ENCODE data around the gene OR5D16. TPM values are rescaled to one million over a fixed set of nuclear protein-coding genes. Genes with fewer than 3 reads are reported as not detected.
"Not testable (repeated sequence)": the region's sequence is repeated elsewhere in the genome, so short reads cannot be mapped to it uniquely, and the experiment has no call there.

Gene OR5D16
- total and polyA plus RNA-seq, 9 donors = not detected

DNA sequence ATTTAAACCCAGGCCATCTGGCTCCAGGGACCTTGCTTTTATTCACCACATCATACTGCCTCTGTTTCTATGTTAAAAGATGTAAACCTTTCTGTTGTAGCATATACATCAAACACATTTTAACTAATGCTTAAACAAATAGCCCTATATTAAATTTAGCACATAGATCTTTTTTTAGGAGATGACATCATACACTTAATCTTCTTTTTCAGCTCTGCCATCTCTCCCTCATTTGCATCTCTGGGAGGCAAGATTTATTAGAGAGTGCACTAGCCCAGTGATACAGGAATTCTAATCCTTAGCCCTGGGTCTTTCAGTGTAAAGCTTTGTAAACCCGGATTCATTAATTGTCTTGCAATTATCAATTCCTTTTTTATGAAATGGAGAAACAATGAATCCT is 13.6 kb downstream of the OR5D16 start:
- Histone ChIP-seq H3K4me1 (ENCODE audit: control insufficient read depth, insufficient read depth, low read length) (no peaks in the 10 kb centered on the region), H3K36me3 (ENCODE audit: control insufficient read depth, insufficient read depth, low read length) (no peaks in the 10 kb centered on the region), H3K27me3 (ENCODE audit: control insufficient read depth, insufficient read depth, low read length) (no peaks in the 10 kb centered on the region), H3K9me3 (replicated peaks; ENCODE audit: control insufficient read depth, low read depth, low read length) (peaks cover 20% of the 10 kb centered on the region), H3K27ac (ENCODE audit: low read length) (no peak overlapping the region), H3K4me3 (ENCODE audit: low read length) (no peak overlapping the region)
- WGBS (ENCODE audit: insufficient coverage) = no CpG with 5 or more reads among the region's 1 CpG
- no peak for DNase-seq

GRCh38 chr11:55854704-55855103 is 16.2 kb downstream of the OR5D16 start:
- no peaks in the 10 kb centered on the region for H3K4me1 ChIP-seq (ENCODE audit: control insufficient read depth, insufficient read depth, low read length)
- H3K36me3 ChIP-seq (ENCODE audit: control insufficient read depth, insufficient read depth, low read length) = no peaks in the 10 kb centered on the region
- H3K9me3 ChIP-seq (replicated peaks; ENCODE audit: control insufficient read depth, low read depth, low read length) = peaks cover 26% of the 10 kb centered on the region
- no CpG with 5 or more reads among the region's 1 CpG for WGBS (ENCODE audit: insufficient coverage)
- no peak overlapping the region for H3K4me3 ChIP-seq (ENCODE audit: low read length)
- H3K27me3 ChIP-seq (ENCODE audit: control insufficient read depth, insufficient read depth, low read length) = no peaks in the 10 kb centered on the region
- no peak overlapping the region for H3K27ac ChIP-seq (ENCODE audit: low read length)
- no peak for DNase-seq

- H3K4me3 ChIP-seq (ENCODE audit: low read length); DNase-seq; H3K27me3 ChIP-seq (ENCODE audit: control insufficient read depth, insufficient read depth, low read length): not testable (repeated sequence)
Measured at GRCh38 chr11:55867354-55867753, 28.8 kb downstream of the OR5D16 start.

DNA sequence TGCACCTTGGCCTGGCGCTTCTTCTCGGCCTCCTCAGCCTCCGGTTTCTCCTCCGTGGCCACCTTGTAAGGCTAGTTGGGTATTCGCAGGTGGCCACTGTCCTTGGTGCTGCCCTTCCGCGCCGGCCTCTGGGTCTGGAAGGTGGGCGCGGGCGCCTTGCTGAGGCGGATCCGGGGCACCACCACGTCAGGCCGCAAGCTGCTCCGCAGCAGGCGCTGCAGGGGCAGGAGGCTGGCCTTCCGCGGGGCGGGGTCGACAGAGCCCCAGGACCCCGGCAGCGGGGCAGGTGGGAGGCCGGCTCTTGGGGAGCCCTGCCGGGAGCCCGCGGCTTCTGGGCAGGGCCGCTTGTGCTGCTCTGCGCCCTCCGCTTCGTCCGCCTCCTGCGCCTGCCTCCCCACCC is 34.2 kb downstream of the OR5D16 start:
- peaks cover 13% of the 10 kb centered on the region for H3K9me3 ChIP-seq (replicated peaks; ENCODE audit: control insufficient read depth, low read depth, low read length)
- H3K27me3 ChIP-seq (ENCODE audit: control insufficient read depth, insufficient read depth, low read length); H3K27ac ChIP-seq (ENCODE audit: low read length); H3K4me3 ChIP-seq (ENCODE audit: low read length); DNase-seq; H3K36me3 ChIP-seq (ENCODE audit: control insufficient read depth, insufficient read depth, low read length); H3K4me1 ChIP-seq (ENCODE audit: control insufficient read depth, insufficient read depth, low read length): not testable (repeated sequence)
- 30% methylated on average over 33 of the region's 33 CpGs for WGBS (ENCODE audit: insufficient coverage)

More at GRCh38 chr11:55867354-55867753, 28.8 kb downstream of the OR5D16 start:
- H3K36me3 ChIP-seq (ENCODE audit: control insufficient read depth, insufficient read depth, low read length); H3K27ac ChIP-seq (ENCODE audit: low read length); H3K4me1 ChIP-seq (ENCODE audit: control insufficient read depth, insufficient read depth, low read length): not testable (repeated sequence)
- peaks cover 14% of the 10 kb centered on the region for H3K9me3 ChIP-seq (replicated peaks; ENCODE audit: control insufficient read depth, low read depth, low read length)
- 87% methylated on average over 2 of the region's 4 CpGs for WGBS (ENCODE audit: insufficient coverage)

GRCh38 chr11:55873146-55873545 is 34.6 kb downstream of the OR5D16 start:
- peaks cover 10% of the 10 kb centered on the region for H3K9me3 ChIP-seq (replicated peaks; ENCODE audit: control insufficient read depth, low read depth, low read length)
- H3K4me3 ChIP-seq (ENCODE audit: low read length); H3K27me3 ChIP-seq (ENCODE audit: control insufficient read depth, insufficient read depth, low read length); H3K4me1 ChIP-seq (ENCODE audit: control insufficient read depth, insufficient read depth, low read length); DNase-seq; H3K27ac ChIP-seq (ENCODE audit: low read length); H3K36me3 ChIP-seq (ENCODE audit: control insufficient read depth, insufficient read depth, low read length): not testable (repeated sequence)
- WGBS (ENCODE audit: insufficient coverage) = 49% methylated on average over 28 of the region's 34 CpGs

DNA sequence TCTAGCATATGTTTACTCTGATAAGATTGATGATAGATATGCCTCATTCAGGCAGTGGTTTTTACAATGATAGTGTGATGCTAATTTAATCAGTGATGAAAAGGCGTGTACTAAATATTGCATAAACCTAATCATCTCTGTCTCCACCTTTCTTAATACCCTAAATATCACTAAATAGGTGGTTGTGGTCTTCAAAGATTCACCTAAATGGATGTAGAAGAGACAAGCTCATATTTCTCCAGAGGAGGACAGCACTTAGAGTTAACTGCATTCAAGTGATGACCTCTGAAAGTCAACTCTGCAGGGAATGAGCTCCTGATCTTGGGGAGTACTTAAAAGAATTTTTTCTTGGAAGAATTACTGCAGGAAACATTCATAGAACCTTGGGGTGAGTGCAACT is 44.4 kb downstream of the OR5D16 start, which contains the start of gene TRIM51:
TRIM51 (plus strand) TSS at position 301 of the 400 bp plus-strand sequence. CDS start 2,132 bp downstream, outside the sequence.
- not testable (repeated sequence) for DNase-seq; H3K4me3 ChIP-seq (ENCODE audit: low read length); H3K9me3 ChIP-seq (replicated peaks; ENCODE audit: control insufficient read depth, low read depth, low read length); H3K4me1 ChIP-seq (ENCODE audit: control insufficient read depth, insufficient read depth, low read length); H3K27me3 ChIP-seq (ENCODE audit: control insufficient read depth, insufficient read depth, low read length); H3K36me3 ChIP-seq (ENCODE audit: control insufficient read depth, insufficient read depth, low read length); H3K27ac ChIP-seq (ENCODE audit: low read length)
- WGBS (ENCODE audit: insufficient coverage) = no CpG with 5 or more reads among the region's 1 CpG

GRCh38 chr11:55884995-55885394 is 46.4 kb downstream of the OR5D16 start:
- not testable (repeated sequence) for H3K4me1 ChIP-seq (ENCODE audit: control insufficient read depth, insufficient read depth, low read length); H3K4me3 ChIP-seq (ENCODE audit: low read length); H3K27me3 ChIP-seq (ENCODE audit: control insufficient read depth, insufficient read depth, low read length); H3K27ac ChIP-seq (ENCODE audit: low read length); H3K36me3 ChIP-seq (ENCODE audit: control insufficient read depth, insufficient read depth, low read length); H3K9me3 ChIP-seq (replicated peaks; ENCODE audit: control insufficient read depth, low read depth, low read length); DNase-seq
- 86% methylated on average over 2 of the region's 4 CpGs for WGBS (ENCODE audit: insufficient coverage)

DNA sequence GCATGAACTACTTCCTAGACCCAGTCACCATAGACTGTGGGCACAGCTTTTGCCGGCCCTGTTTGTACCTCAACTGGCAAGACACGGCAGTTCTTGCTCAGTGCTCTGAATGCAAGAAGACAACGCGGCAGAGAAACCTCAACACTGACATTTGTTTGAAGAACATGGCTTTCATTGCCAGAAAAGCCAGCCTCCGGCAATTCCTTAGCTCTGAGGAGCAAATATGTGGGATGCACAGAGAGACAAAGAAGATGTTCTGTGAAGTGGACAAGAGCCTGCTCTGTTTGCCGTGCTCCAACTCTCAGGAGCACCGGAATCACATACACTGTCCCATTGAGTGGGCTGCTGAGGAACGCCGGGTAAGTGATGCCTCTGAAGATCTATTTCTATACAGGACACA is 46.9 kb downstream of the OR5D16 start:
- not testable (repeated sequence) for H3K4me1 ChIP-seq (ENCODE audit: control insufficient read depth, insufficient read depth, low read length); H3K4me3 ChIP-seq (ENCODE audit: low read length); H3K9me3 ChIP-seq (replicated peaks; ENCODE audit: control insufficient read depth, low read depth, low read length); H3K36me3 ChIP-seq (ENCODE audit: control insufficient read depth, insufficient read depth, low read length); H3K27me3 ChIP-seq (ENCODE audit: control insufficient read depth, insufficient read depth, low read length); DNase-seq; H3K27ac ChIP-seq (ENCODE audit: low read length)
- WGBS (ENCODE audit: insufficient coverage) = 89% methylated on average over 6 of the region's 9 CpGs

Other genes with a start within 250 kb of the OR5D16 start
- not detected for gene OR4C11, start 231.1 kb upstream of the OR5D16 start, total RNA-seq
- under 1 TPM in 1 of 8 donors, not detected in 7; 0.10 TPM for gene OR4C11, start 231.1 kb upstream of the OR5D16 start, polyA plus RNA-seq (ENCODE audit: insufficient read depth in 1 of 8, insufficient read length in 8 of 8, low replicate concordance in 1 of 8)
- gene OR4P4, start 203.6 kb upstream of the OR5D16 start, total RNA-seq = not detected
- under 1 TPM in 5 of 8 donors, not detected in 3; 0.05 to 0.19 (median 0.08) TPM for gene OR4P4, start 203.6 kb upstream of the OR5D16 start, polyA plus RNA-seq (ENCODE audit: insufficient read depth in 1 of 8, insufficient read length in 8 of 8, low replicate concordance in 1 of 8)
- not detected for gene OR4S2, start 190.4 kb upstream of the OR5D16 start, total RNA-seq
- not detected for gene OR4S2, start 190.4 kb upstream of the OR5D16 start, polyA plus RNA-seq (ENCODE audit: insufficient read depth in 1 of 8, insufficient read length in 8 of 8, low replicate concordance in 1 of 8)
- gene OR4C6, start 176.6 kb upstream of the OR5D16 start, total RNA-seq = not detected
- not detected for gene OR4C6, start 176.6 kb upstream of the OR5D16 start, polyA plus RNA-seq (ENCODE audit: insufficient read depth in 1 of 8, insufficient read length in 8 of 8, low replicate concordance in 1 of 8)
- gene OR5D13, start 65.3 kb upstream of the OR5D16 start, total RNA-seq = not detected
- not detected for gene OR5D13, start 65.3 kb upstream of the OR5D16 start, polyA plus RNA-seq (ENCODE audit: insufficient read depth in 1 of 8, insufficient read length in 8 of 8, low replicate concordance in 1 of 8)
- not detected for gene OR5D14, start 43.2 kb upstream of the OR5D16 start, total RNA-seq
- not detected for gene OR5D14, start 43.2 kb upstream of the OR5D16 start, polyA plus RNA-seq (ENCODE audit: insufficient read depth in 1 of 8, insufficient read length in 8 of 8, low replicate concordance in 1 of 8)
- not detected for gene OR5L1, start 27.4 kb upstream of the OR5D16 start, total RNA-seq
- gene OR5L1, start 27.4 kb upstream of the OR5D16 start, polyA plus RNA-seq (ENCODE audit: insufficient read depth in 1 of 8, insufficient read length in 8 of 8, low replicate concordance in 1 of 8) = not detected
- gene OR5D18, start 19.1 kb upstream of the OR5D16 start, total RNA-seq = not detected
- not detected for gene OR5D18, start 19.1 kb upstream of the OR5D16 start, polyA plus RNA-seq (ENCODE audit: insufficient read depth in 1 of 8, insufficient read length in 8 of 8, low replicate concordance in 1 of 8)
- gene OR5L2, start 11.5 kb upstream of the OR5D16 start, total RNA-seq = not detected
- not detected for gene OR5L2, start 11.5 kb upstream of the OR5D16 start, polyA plus RNA-seq (ENCODE audit: insufficient read depth in 1 of 8, insufficient read length in 8 of 8, low replicate concordance in 1 of 8)
- gene TRIM51, start 44.5 kb downstream of the OR5D16 start, total RNA-seq = not detected
- gene TRIM51, start 44.5 kb downstream of the OR5D16 start, polyA plus RNA-seq (ENCODE audit: insufficient read depth in 1 of 8, insufficient read length in 8 of 8, low replicate concordance in 1 of 8) = not detected
- gene OR5W2, start 75.8 kb downstream of the OR5D16 start, total RNA-seq = not detected
- not detected for gene OR5W2, start 75.8 kb downstream of the OR5D16 start, polyA plus RNA-seq (ENCODE audit: insufficient read depth in 1 of 8, insufficient read length in 8 of 8, low replicate concordance in 1 of 8)
- gene OR5I1, start 97.6 kb downstream of the OR5D16 start, total RNA-seq = not detected
- gene OR5I1, start 97.6 kb downstream of the OR5D16 start, polyA plus RNA-seq (ENCODE audit: insufficient read depth in 1 of 8, insufficient read length in 8 of 8, low replicate concordance in 1 of 8) = not detected
- not detected for gene OR10AG1, start 131.2 kb downstream of the OR5D16 start, total RNA-seq
- gene OR10AG1, start 131.2 kb downstream of the OR5D16 start, polyA plus RNA-seq (ENCODE audit: insufficient read depth in 1 of 8, insufficient read length in 8 of 8, low replicate concordance in 1 of 8) = not detected
- not detected for gene OR5F1, start 155.9 kb downstream of the OR5D16 start, total RNA-seq
- not detected for gene OR5F1, start 155.9 kb downstream of the OR5D16 start, polyA plus RNA-seq (ENCODE audit: insufficient read depth in 1 of 8, insufficient read length in 8 of 8, low replicate concordance in 1 of 8)
- gene OR5AS1, start 188.9 kb downstream of the OR5D16 start, total RNA-seq = not detected
- gene OR5AS1, start 188.9 kb downstream of the OR5D16 start, polyA plus RNA-seq (ENCODE audit: insufficient read depth in 1 of 8, insufficient read length in 8 of 8, low replicate concordance in 1 of 8) = under 1 TPM in 5 of 8 donors, not detected in 3; 0.03 to 0.14 (median 0.03) TPM

Data from muscle of leg (tissue), 11 donors.